GM06990 (cell line): Measurements from ENCODE around the gene KIF26B.

Experiments used
- DNase-seq: peaks from one replicate; pipeline ENCODE4 v3.0.0-alpha.2; 2011; ENCODE audit not compliant: insufficient read length; ENCODE audit errors: extremely low read depth
- H3K27me3 ChIP-seq: replicated peaks from 2 replicates; pipeline ENCODE4 v1.6.0; 2011; ENCODE audit warnings: low read length; ENCODE audit not compliant: control insufficient read depth, insufficient read depth
- H3K36me3 ChIP-seq: 2 replicates; pipeline ENCODE4 v1.5.1; 2011; ENCODE audit warnings: low read length; ENCODE audit not compliant: control insufficient read depth, insufficient read depth
- H3K4me3 ChIP-seq: replicated peaks from 2 replicates; pipeline ENCODE4 v1.5.1; 2011; ENCODE audit warnings: low read depth, mild to moderate bottlenecking, control low read depth, low read length
- CTCF ChIP-seq: IDR thresholded peaks from 2 replicates; pipeline ENCODE4 v1.5.1; 2011; ENCODE audit warnings: low read length, control low read depth, mild to moderate bottlenecking, inconsistent platforms; ENCODE audit not compliant: insufficient read depth, poor library complexity, severe bottlenecking

Gene KIF26B

GRCh38 chr1:245606157-245606725 lies 451.5 kb downstream of the KIF26B start:
- H3K27me3 ChIP-seq, result no peaks in the 10 kb centered on the region
- H3K36me3 ChIP-seq, result no peaks in the 10 kb centered on the region
- no peak overlapping the region for H3K4me3 ChIP-seq
- no peak for TF ChIP-seq CTCF
- no peak for DNase-seq

- Histone ChIP-seq H3K4me3 (no peak overlapping the region), H3K36me3 (no peaks in the 10 kb centered on the region), H3K27me3 (no peaks in the 10 kb centered on the region)
- no peak for TF ChIP-seq CTCF
- DNase-seq, result no peak
These were observed 453.5 kb downstream of the KIF26B start for GRCh38 chr1:245608271-245608670.

- no peaks in the 10 kb centered on the region for H3K27me3 ChIP-seq
- no peak for TF ChIP-seq CTCF
- no peaks in the 10 kb centered on the region for H3K36me3 ChIP-seq
- H3K4me3 ChIP-seq, result no peak overlapping the region
- no peak for DNase-seq
These were observed 454.8 kb downstream of the KIF26B start for GRCh38 chr1:245609354-245610150.

- no peaks in the 10 kb centered on the region for H3K27me3 ChIP-seq
- no peak overlapping the region for H3K4me3 ChIP-seq
- no peaks in the 10 kb centered on the region for H3K36me3 ChIP-seq
- DNase-seq, result no peak
- TF ChIP-seq CTCF, result no peak
These were observed 456.5 kb downstream of the KIF26B start for GRCh38 chr1:245611251-245611650.

GRCh38 chr1:245614476-245614875 lies 459.7 kb downstream of the KIF26B start:
- TF ChIP-seq CTCF, result no peak
- Histone ChIP-seq H3K27me3 (no peaks in the 10 kb centered on the region; the same call in 1 of the 2 replicates), H3K4me3 (no peak overlapping the region), H3K36me3 (no peaks in the 10 kb centered on the region)
- DNase-seq, result no peak
